HG02571 (cell line): ENCODE results near the gene ACBD5.

ENCODE experiments used
- ATAC-seq: cut with Tn5 transposase; IDR thresholded peaks from one replicate; pipeline ENCODE4 v1.9.1; 2021; ENCODE audit warnings: mild to moderate bottlenecking, moderate library complexity; ENCODE audit not compliant: unreplicated experiment

ACBD5 gene

GRCh38 chr10:27155066-27155754 is 85.4 kb downstream of the ACBD5 start, which contains the start of gene MASTL:
Gene MASTL, plus strand, starts transcription at chr10:27155352. Its CDS starts 75 bp downstream, at chr10:27155427.
- peak; percentile 74 for ATAC-seq

GRCh38 chr10:27153845-27154193 is 86.8 kb downstream of the ACBD5 start:
- peak; percentile 5 for ATAC-seq

- no peak for ATAC-seq
These were observed 87.3 kb downstream of the ACBD5 start for GRCh38 chr10:27153329-27153728.

DNA sequence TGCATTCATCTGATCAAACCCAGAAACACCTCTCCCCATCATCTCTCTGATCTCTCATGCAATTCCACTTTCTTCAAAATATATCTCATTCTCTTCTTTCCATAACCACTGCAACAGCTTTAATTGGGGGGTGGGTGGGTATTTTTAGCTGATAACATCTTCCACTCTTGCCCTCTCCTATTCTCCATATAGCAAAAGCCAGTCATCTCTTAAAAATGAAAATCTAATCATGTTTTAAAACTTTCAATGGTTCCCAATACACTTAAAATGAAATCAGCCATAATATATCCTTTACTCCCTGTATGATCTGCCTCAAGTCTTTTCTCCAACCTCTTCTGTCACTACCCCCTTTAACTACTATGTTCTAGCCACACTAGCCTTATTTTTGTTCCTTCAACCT is 87.9 kb downstream of the ACBD5 start:
- no peak for ATAC-seq

- no peak for ATAC-seq
These were observed 90.3 kb downstream of the ACBD5 start for GRCh38 chr10:27150261-27150660.

- ATAC-seq = no peak
These were observed 92.9 kb downstream of the ACBD5 start for GRCh38 chr10:27147701-27148100.

DNA sequence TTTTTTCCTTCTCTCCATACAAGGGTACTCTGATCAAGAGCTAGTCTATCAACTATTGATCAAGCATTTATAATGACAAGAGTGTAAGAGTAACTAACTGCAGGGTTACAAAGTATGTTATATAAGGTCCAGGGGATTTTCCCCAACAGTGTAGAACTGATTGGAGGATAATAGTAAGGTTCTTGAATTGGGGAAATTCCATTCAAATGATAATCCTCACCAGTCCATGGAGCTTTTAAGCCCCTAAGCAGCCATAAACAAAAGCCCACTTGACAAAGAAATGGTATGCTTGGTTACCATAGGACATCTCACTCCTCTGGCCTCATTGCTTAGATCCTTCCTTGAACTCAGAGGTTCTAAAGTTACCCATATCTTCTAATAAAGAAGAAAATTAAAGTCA is 94.7 kb downstream of the ACBD5 start:
- no peak for ATAC-seq
